HL-60 (cell line): ENCODE data around the gene CDH15.

Experiments used
- CTCF ChIP-seq: IDR thresholded peaks from one replicate; pipeline ENCODE4 v1.5.1; 2011; ENCODE audit warnings: low read length, control low read depth, inconsistent platforms; ENCODE audit not compliant: insufficient read depth
- POLR2AphosphoS5 ChIP-seq: IDR thresholded peaks from 2 replicates; pipeline ENCODE4 v1.6.1; 2012; ENCODE audit warnings: low read depth
- REST ChIP-seq: IDR thresholded peaks from 2 replicates; pipeline ENCODE4 v1.6.1; 2012; ENCODE audit warnings: low read depth; ENCODE audit not compliant: insufficient replicate concordance

GRCh38 chr16:89219365-89219764, 47.8 kb downstream of the CDH15 start:
- TF ChIP-seq CTCF (no peak), REST (no peak), POLR2AphosphoS5 (no peak)
